Neutrophil (primary cell): ENCODE results near the gene GPR26.

Source experiments
- H3K27ac ChIP-seq: fragments of 200-600 bp; sonication (generic); 2 replicates; pipeline ENCODE4 v1.5.1; 2016; ENCODE audit warnings: mild to moderate bottlenecking, moderate library complexity
- H3K27me3 ChIP-seq: fragments of 200-600 bp; sonication (generic); 2 replicates; pipeline ENCODE4 v1.6.0; 2016; ENCODE audit warnings: mild to moderate bottlenecking
- H3K36me3 ChIP-seq: fragments of 200-600 bp; sonication (generic); 2 replicates; pipeline ENCODE4 v1.5.1; 2017
- H3K4me1 ChIP-seq, 2 experiments: fragments of 200-600 bp in 1 of 2; sonication (generic) in 1 of 2; 1 replicate in 1 of 2; 2 replicates in 1 of 2; pipeline versions ENCODE4 v1.5.1 to v1.6.1; 2013 to 2016; ENCODE audit warnings: low read depth in 1 of 2, low read length in 1 of 2, mild to moderate bottlenecking in 1 of 2, moderate library complexity in 1 of 2; ENCODE audit not compliant: control insufficient read depth in 1 of 2, insufficient read depth in 1 of 2
- H3K4me3 ChIP-seq, 2 experiments: fragments of 200-600 bp in 1 of 2; sonication (generic) in 1 of 2; 1 replicate in 1 of 2; 2 replicates in 1 of 2; pipeline ENCODE4 v1.5.1; 2013 to 2016; ENCODE audit warnings: low read depth in 1 of 2, low read length in 1 of 2, mild to moderate bottlenecking in 1 of 2, moderate library complexity in 1 of 2
- H3K9me3 ChIP-seq: fragments of 200-600 bp; sonication (generic); 2 replicates; pipeline ENCODE4 v1.5.1; 2016
- CTCF ChIP-seq: fragments of 200-600 bp; sonication (generic); IDR thresholded peaks from 2 replicates; pipeline ENCODE4 v1.5.1; 2016; ENCODE audit warnings: antibody characterized with exemption

GPR26 gene

GRCh38 chr10:123677556-123677955 is 11.4 kb downstream of the GPR26 start:
- Histone ChIP-seq H3K4me1 (no peaks in the 10 kb centered on the region), H3K36me3 (no peaks in the 10 kb centered on the region), H3K27me3 (no peaks in the 10 kb centered on the region), H3K27ac (no peak overlapping the region), H3K4me3 (no peak overlapping the region), H3K9me3 (no peaks in the 10 kb centered on the region)
- TF ChIP-seq CTCF = no peak

GRCh38 chr10:123678376-123678775 is 12.2 kb downstream of the GPR26 start:
- no peaks in the 10 kb centered on the region for H3K27me3 ChIP-seq
- no peaks in the 10 kb centered on the region for H3K36me3 ChIP-seq
- TF ChIP-seq CTCF = no peak
- no peak overlapping the region for H3K27ac ChIP-seq
- H3K4me1 ChIP-seq = no peaks in the 10 kb centered on the region
- no peak overlapping the region for H3K4me3 ChIP-seq
- no peaks in the 10 kb centered on the region for H3K9me3 ChIP-seq

GRCh38 chr10:123681285-123681684 is 15.1 kb downstream of the GPR26 start:
- Histone ChIP-seq H3K4me1 (no peaks in the 10 kb centered on the region), H3K27me3 (no peaks in the 10 kb centered on the region), H3K27ac (no peak overlapping the region), H3K36me3 (no peaks in the 10 kb centered on the region), H3K9me3 (no peaks in the 10 kb centered on the region), H3K4me3 (no peak overlapping the region)
- no peak for TF ChIP-seq CTCF

- Histone ChIP-seq H3K36me3 (no peaks in the 10 kb centered on the region), H3K4me1 (no peaks in the 10 kb centered on the region), H3K9me3 (no peaks in the 10 kb centered on the region), H3K27ac (no peak overlapping the region), H3K27me3 (peaks cover 4% of the 10 kb centered on the region), H3K4me3 (no peak overlapping the region)
- TF ChIP-seq CTCF = no peak
Observed at GRCh38 chr10:123682477-123682876, 16.3 kb downstream of the GPR26 start.

- Histone ChIP-seq H3K36me3 (no peaks in the 10 kb centered on the region), H3K4me1 (no peaks in the 10 kb centered on the region), H3K27ac (no peak overlapping the region), H3K27me3 (peaks cover 10% of the 10 kb centered on the region), H3K4me3 (no peak overlapping the region), H3K9me3 (no peaks in the 10 kb centered on the region)
- TF ChIP-seq CTCF = no peak
Observed at GRCh38 chr10:123683459-123683858, 17.3 kb downstream of the GPR26 start.

GRCh38 chr10:123683865-123684264 is 17.7 kb downstream of the GPR26 start:
- no peak for TF ChIP-seq CTCF
- Histone ChIP-seq H3K27ac (no peak overlapping the region), H3K36me3 (no peaks in the 10 kb centered on the region), H3K27me3 (peaks cover 10% of the 10 kb centered on the region), H3K4me1 (no peaks in the 10 kb centered on the region), H3K4me3 (no peak overlapping the region), H3K9me3 (no peaks in the 10 kb centered on the region)
